MCF 10A (cell line): Measurements from ENCODE around the gene CALN1. TPM values are rescaled to one million over a fixed set of nuclear protein-coding genes. Genes with fewer than 3 reads are reported as not detected.

Experiments
- BruUV-seq: library from RNA; stranded (reverse); fragments of 400-500 nt; replicated peaks from 2 replicates; lab custom pipeline; 2021; lab: Mats Ljungman, UMichigan
- CTCF ChIA-PET: fragments of 300-600 bp; sonication (Branson Sonifier 250); formaldehyde crosslinking; extraction: SDS; loops from one replicate; lab custom pipeline; 2021; ENCODE audit warnings: antibody characterized with exemption, inconsistent platforms; lab: Yijun Ruan, JAX
- POLR2A ChIA-PET: fragments of 300-600, 350-650 bp; sonication (Branson Sonifier 250); formaldehyde crosslinking; extraction: SDS; loops from one replicate; lab custom pipeline; 2020; ENCODE audit warnings: antibody characterized with exemption, inconsistent platforms; lab: Yijun Ruan, JAX
- DNase-seq: peaks from one replicate; pipeline ENCODE4 v3.0.0-alpha.2; 2018; ENCODE audit not compliant: unreplicated experiment
- H3K27ac Mint-ChIP-seq: one replicate; pipeline ENCODE4 v1.8.0; 2022; ENCODE audit warnings: mild to moderate bottlenecking, low read depth, mixed read lengths; ENCODE audit not compliant: unreplicated experiment
- H3K27me3 Mint-ChIP-seq: one replicate; pipeline ENCODE4 v1.8.0; 2022; ENCODE audit warnings: mixed read lengths; ENCODE audit not compliant: insufficient read depth, unreplicated experiment
- H3K36me3 Mint-ChIP-seq: one replicate; pipeline ENCODE4 v1.8.0; 2022; ENCODE audit warnings: mild to moderate bottlenecking, moderate library complexity, mixed read lengths; ENCODE audit not compliant: insufficient read depth, unreplicated experiment
- H3K4me1 Mint-ChIP-seq: one replicate; pipeline ENCODE4 v1.8.0; 2022; ENCODE audit warnings: mixed read lengths; ENCODE audit not compliant: insufficient read depth, unreplicated experiment
- H3K4me3 Mint-ChIP-seq: one replicate; pipeline ENCODE4 v1.8.0; 2022; ENCODE audit warnings: mild to moderate bottlenecking, moderate library complexity, mixed read lengths; ENCODE audit not compliant: unreplicated experiment
- H3K9me3 Mint-ChIP-seq: one replicate; pipeline ENCODE4 v1.8.0; 2022; ENCODE audit warnings: mixed read lengths; ENCODE audit not compliant: unreplicated experiment
- intact Hi-C: fragments of 100-400 bp; cut with micrococcal nuclease; formaldehyde crosslinking; loops from 2 replicates; pipeline ENCODE4 v1.14.1; 2022
- total RNA-seq: library from RNA; stranded (reverse); gene quantifications from 2 replicates; pipeline ENCODE4 v1.2.3, GENCODE V29; 2022
- TF ChIP-seq, protein P1 (sequence below): fragments of 200-600 bp; IDR thresholded peaks from one replicate; pipeline ENCODE4 v1.8.0; 2022; ENCODE audit warnings: antibody characterized with exemption, mild to moderate bottlenecking; ENCODE audit not compliant: unreplicated experiment

Gene CALN1
- total RNA-seq, 1 experiment from 2014 or later = not detected

- Mint-ChIP-seq H3K4me3 (no peak overlapping the region), H3K36me3 (no peaks in the 10 kb centered on the region), H3K27ac (peak overlapping the region; percentile 55), H3K4me1 (no peaks in the 10 kb centered on the region), H3K9me3 (no peaks in the 10 kb centered on the region), H3K27me3 (peaks cover 38% of the 10 kb centered on the region)
- BruUV-seq = no TSS peak
- intact Hi-C loops = no loop called here
- ChIA-PET CTCF (no interaction called here), POLR2A (no interaction called here)
- DNase-seq = no peak
- TF ChIP-seq, protein P1, sequence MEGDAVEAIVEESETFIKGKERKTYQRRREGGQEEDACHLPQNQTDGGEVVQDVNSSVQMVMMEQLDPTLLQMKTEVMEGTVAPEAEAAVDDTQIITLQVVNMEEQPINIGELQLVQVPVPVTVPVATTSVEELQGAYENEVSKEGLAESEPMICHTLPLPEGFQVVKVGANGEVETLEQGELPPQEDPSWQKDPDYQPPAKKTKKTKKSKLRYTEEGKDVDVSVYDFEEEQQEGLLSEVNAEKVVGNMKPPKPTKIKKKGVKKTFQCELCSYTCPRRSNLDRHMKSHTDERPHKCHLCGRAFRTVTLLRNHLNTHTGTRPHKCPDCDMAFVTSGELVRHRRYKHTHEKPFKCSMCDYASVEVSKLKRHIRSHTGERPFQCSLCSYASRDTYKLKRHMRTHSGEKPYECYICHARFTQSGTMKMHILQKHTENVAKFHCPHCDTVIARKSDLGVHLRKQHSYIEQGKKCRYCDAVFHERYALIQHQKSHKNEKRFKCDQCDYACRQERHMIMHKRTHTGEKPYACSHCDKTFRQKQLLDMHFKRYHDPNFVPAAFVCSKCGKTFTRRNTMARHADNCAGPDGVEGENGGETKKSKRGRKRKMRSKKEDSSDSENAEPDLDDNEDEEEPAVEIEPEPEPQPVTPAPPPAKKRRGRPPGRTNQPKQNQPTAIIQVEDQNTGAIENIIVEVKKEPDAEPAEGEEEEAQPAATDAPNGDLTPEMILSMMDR = no peak
Observed at GRCh38 chr7:72313906-72314305, 98.2 kb downstream of the CALN1 start.

GRCh38 chr7:72310301-72310700 lies 101.8 kb downstream of the CALN1 start:
- DNase-seq = no peak
- TF ChIP-seq, protein P1 = no peak
- ChIA-PET CTCF (no interaction called here), POLR2A (no interaction called here)
- Mint-ChIP-seq H3K36me3 (no peaks in the 10 kb centered on the region), H3K27me3 (peaks cover 28% of the 10 kb centered on the region), H3K4me3 (no peak overlapping the region), H3K27ac (no peak overlapping the region), H3K4me1 (no peaks in the 10 kb centered on the region), H3K9me3 (no peaks in the 10 kb centered on the region)
- BruUV-seq = no TSS peak
- intact Hi-C loops = no loop called here

DNA sequence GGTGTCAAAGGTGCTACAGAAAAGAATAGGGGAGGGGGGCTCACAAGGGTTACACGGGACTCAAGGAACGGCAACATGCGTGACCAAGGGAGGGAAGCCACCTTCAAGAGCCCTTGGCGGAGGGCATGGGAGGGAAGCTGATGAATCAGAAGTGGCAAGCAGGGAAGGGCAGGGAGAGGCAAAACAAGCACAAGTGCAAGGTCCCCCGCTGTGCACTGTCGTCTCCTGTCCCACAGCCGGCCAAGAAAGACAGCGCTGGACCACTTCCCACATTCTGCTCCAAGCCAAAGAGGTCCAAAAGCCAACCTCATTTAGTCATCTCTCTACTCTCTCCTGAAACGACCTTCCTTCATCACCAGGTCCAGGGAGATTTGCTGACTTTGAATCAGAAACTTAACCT lies 102.7 kb downstream of the CALN1 start:
- Mint-ChIP-seq H3K27me3 (peaks cover 28% of the 10 kb centered on the region), H3K36me3 (no peaks in the 10 kb centered on the region), H3K9me3 (no peaks in the 10 kb centered on the region), H3K4me3 (no peak overlapping the region), H3K4me1 (no peaks in the 10 kb centered on the region), H3K27ac (no peak overlapping the region)
- intact Hi-C loops = no loop called here
- no TSS peak for BruUV-seq
- TF ChIP-seq, protein P1 = no peak
- POLR2A ChIA-PET = no interaction called here
- no peak for DNase-seq
- CTCF ChIA-PET = interaction anchor here (0.6 kb wide), 1 partner anchor 10 kb away, joined by 7 read pairs; no protein-coding TSS in a partner anchor

DNA sequence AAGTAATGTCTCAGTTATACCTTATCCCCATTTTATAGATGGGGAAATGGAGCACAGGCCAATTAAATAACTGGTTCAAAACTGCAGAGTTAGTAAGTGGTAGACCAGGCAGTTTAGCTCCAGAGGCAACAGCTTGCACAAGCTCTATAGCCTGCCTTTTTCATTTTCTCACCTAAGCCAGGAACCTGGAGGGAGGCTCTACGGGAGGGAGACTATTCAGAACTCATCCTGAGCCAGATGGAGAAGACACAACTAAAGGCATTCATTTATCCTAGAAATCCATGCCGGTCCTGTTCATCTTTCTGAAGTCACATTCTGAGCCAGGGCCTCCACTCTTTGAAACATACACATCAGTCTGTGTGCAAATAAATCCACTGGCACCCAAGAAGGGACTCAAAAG lies 103.2 kb downstream of the CALN1 start:
- no TSS peak for BruUV-seq
- TF ChIP-seq, protein P1 = no peak
- H3K36me3 Mint-ChIP-seq = no peaks in the 10 kb centered on the region
- no peaks in the 10 kb centered on the region for H3K4me1 Mint-ChIP-seq
- intact Hi-C loops = no loop called here
- no peak for DNase-seq
- no peak overlapping the region for H3K4me3 Mint-ChIP-seq
- H3K9me3 Mint-ChIP-seq = no peaks in the 10 kb centered on the region
- H3K27ac Mint-ChIP-seq = no peak overlapping the region
- POLR2A ChIA-PET = no interaction called here
- H3K27me3 Mint-ChIP-seq = peaks cover 28% of the 10 kb centered on the region
- CTCF ChIA-PET = no interaction called here
